Astrocyte (in vitro differentiated cells and primary cell): ENCODE results near the gene DDX25. TPM values are rescaled to one million over a fixed set of nuclear protein-coding genes. Genes with fewer than 3 reads are reported as not detected.

ENCODE experiments used
- DNase-seq: peaks from one replicate; pipeline ENCODE4 v3.0.0-alpha.2; 2010; ENCODE audit warnings: low read depth
- FAIRE-seq: peaks from 2 replicates; lab custom pipeline; 2011; peaks lifted over from hg19 to GRCh38; lab: Jason Lieb, UNC
- H2AFZ ChIP-seq: 2 replicates; pipeline ENCODE4 v1.6.0; 2012; ENCODE audit warnings: low read depth, low read length, inconsistent platforms
- H3K27ac ChIP-seq: 2 replicates; pipeline ENCODE4 v1.5.1; 2011; ENCODE audit warnings: low read depth, low read length, inconsistent platforms
- H3K27me3 ChIP-seq: 2 replicates; pipeline ENCODE4 v1.6.0; 2011; ENCODE audit warnings: low read length, inconsistent platforms; ENCODE audit not compliant: insufficient read depth
- H3K36me3 ChIP-seq: 2 replicates; pipeline ENCODE4 v1.5.1; 2011; ENCODE audit warnings: low read length, inconsistent platforms; ENCODE audit not compliant: insufficient read depth
- H3K4me1 ChIP-seq: 2 replicates; pipeline ENCODE4 v1.5.1; 2011; ENCODE audit warnings: low read length, inconsistent platforms; ENCODE audit not compliant: insufficient read depth
- H3K4me2 ChIP-seq: 2 replicates; pipeline ENCODE4 v1.6.0; 2012; ENCODE audit warnings: low read length, inconsistent platforms
- H3K4me3 ChIP-seq: 2 replicates; pipeline ENCODE4 v1.5.1; 2011; ENCODE audit warnings: low read depth, mild to moderate bottlenecking, low read length, inconsistent platforms; ENCODE audit not compliant: insufficient read depth
- H3K79me2 ChIP-seq: 2 replicates; pipeline ENCODE4 v1.6.0; 2012; ENCODE audit warnings: mild to moderate bottlenecking, low read length, inconsistent platforms; ENCODE audit not compliant: insufficient read depth
- H3K9ac ChIP-seq: 2 replicates; pipeline ENCODE4 v1.6.0; 2012; ENCODE audit warnings: mild to moderate bottlenecking, low read length, inconsistent platforms
- H3K9me3 ChIP-seq: 2 replicates; pipeline ENCODE4 v1.5.1; 2012; ENCODE audit warnings: low read depth, mild to moderate bottlenecking, low read length, inconsistent platforms; ENCODE audit not compliant: insufficient read depth
- H4K20me1 ChIP-seq: 2 replicates; pipeline ENCODE4 v1.6.0; 2012; ENCODE audit warnings: low read length, inconsistent platforms; ENCODE audit not compliant: insufficient read depth
- H3K27ac Mint-ChIP-seq: one replicate; pipeline ENCODE4 v1.8.0; 2021; ENCODE audit warnings: mild to moderate bottlenecking, mixed read lengths; ENCODE audit not compliant: unreplicated experiment
- H3K27me3 Mint-ChIP-seq: one replicate; pipeline ENCODE4 v1.8.0; 2021; ENCODE audit warnings: low read depth, mixed read lengths; ENCODE audit not compliant: unreplicated experiment
- H3K36me3 Mint-ChIP-seq: one replicate; pipeline ENCODE4 v1.8.0; 2021; ENCODE audit warnings: low read depth, mixed read lengths; ENCODE audit not compliant: unreplicated experiment
- H3K4me1 Mint-ChIP-seq: one replicate; pipeline ENCODE4 v1.8.0; 2021; ENCODE audit warnings: low read depth, mixed read lengths; ENCODE audit not compliant: unreplicated experiment
- H3K4me3 Mint-ChIP-seq: one replicate; pipeline ENCODE4 v1.8.0; 2021; ENCODE audit warnings: mild to moderate bottlenecking, moderate library complexity, mixed read lengths; ENCODE audit not compliant: unreplicated experiment
- H3K9me3 Mint-ChIP-seq: one replicate; pipeline ENCODE4 v1.8.0; 2021; ENCODE audit warnings: mild to moderate bottlenecking, mixed read lengths; ENCODE audit not compliant: unreplicated experiment
- EZH2 ChIP-seq: IDR thresholded peaks from 2 replicates; pipeline ENCODE4 v1.6.1; 2012; ENCODE audit warnings: mild to moderate bottlenecking, low read length, inconsistent platforms; ENCODE audit not compliant: insufficient read depth
- total RNA-seq: library from RNA; stranded (reverse); gene quantifications from 2 replicates; pipeline ENCODE4 v1.2.1, GENCODE V29; 2021
- TF ChIP-seq, protein P1 (sequence below): IDR thresholded peaks from 2 replicates; pipeline ENCODE4 v1.5.1; 2011; ENCODE audit warnings: low read depth, mild to moderate bottlenecking, inconsistent platforms, low read length, moderate library complexity; ENCODE audit not compliant: insufficient read depth

DDX25 gene
- total RNA-seq, 1 donor from 2014 or later: 1.1 TPM

DNA sequence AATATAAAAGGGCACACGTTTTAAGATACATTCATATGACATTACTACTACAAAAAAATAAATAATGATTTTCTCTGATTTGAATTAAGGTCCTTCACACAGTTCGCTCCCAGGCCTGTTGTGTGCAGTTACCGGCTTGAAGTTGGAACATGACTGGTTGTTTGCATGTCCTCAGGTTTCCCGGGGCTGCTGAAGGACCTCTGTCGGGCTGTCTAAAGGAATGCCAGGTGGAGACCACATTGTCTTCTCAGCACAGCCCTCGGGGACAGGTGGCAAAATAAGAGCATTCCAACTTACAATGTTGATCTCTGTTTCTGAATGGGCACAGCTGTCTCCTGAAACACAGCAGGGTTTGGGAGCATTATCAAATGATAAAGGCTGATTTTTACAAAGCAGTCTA is 56.5 kb downstream of the DDX25 start:
- Histone ChIP-seq H3K4me3 (no peak overlapping the region), H3K27ac (no peak overlapping the region), H3K36me3 (no peaks in the 10 kb centered on the region), H3K9ac (no peak overlapping the region), H3K9me3 (no peaks in the 10 kb centered on the region), H3K27me3 (no peaks in the 10 kb centered on the region), H2AFZ (no peak overlapping the region), H3K4me2 (no peak overlapping the region), H3K4me1 (no peaks in the 10 kb centered on the region), H3K79me2 (no peaks in the 10 kb centered on the region), H4K20me1 (no peaks in the 10 kb centered on the region)
- FAIRE-seq (no peak), DNase-seq (no peak)
- peaks cover 14% of the 10 kb centered on the region for H3K36me3 Mint-ChIP-seq
- no peak overlapping the region for H3K4me3 Mint-ChIP-seq
- TF ChIP-seq EZH2: no peak
- TF ChIP-seq, protein P1, sequence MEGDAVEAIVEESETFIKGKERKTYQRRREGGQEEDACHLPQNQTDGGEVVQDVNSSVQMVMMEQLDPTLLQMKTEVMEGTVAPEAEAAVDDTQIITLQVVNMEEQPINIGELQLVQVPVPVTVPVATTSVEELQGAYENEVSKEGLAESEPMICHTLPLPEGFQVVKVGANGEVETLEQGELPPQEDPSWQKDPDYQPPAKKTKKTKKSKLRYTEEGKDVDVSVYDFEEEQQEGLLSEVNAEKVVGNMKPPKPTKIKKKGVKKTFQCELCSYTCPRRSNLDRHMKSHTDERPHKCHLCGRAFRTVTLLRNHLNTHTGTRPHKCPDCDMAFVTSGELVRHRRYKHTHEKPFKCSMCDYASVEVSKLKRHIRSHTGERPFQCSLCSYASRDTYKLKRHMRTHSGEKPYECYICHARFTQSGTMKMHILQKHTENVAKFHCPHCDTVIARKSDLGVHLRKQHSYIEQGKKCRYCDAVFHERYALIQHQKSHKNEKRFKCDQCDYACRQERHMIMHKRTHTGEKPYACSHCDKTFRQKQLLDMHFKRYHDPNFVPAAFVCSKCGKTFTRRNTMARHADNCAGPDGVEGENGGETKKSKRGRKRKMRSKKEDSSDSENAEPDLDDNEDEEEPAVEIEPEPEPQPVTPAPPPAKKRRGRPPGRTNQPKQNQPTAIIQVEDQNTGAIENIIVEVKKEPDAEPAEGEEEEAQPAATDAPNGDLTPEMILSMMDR: no peak
- peaks cover 1% of the 10 kb centered on the region for H3K9me3 Mint-ChIP-seq
- no peak overlapping the region for H3K27ac Mint-ChIP-seq
- no peaks in the 10 kb centered on the region for H3K27me3 Mint-ChIP-seq
- peaks cover 10% of the 10 kb centered on the region for H3K4me1 Mint-ChIP-seq

DNA sequence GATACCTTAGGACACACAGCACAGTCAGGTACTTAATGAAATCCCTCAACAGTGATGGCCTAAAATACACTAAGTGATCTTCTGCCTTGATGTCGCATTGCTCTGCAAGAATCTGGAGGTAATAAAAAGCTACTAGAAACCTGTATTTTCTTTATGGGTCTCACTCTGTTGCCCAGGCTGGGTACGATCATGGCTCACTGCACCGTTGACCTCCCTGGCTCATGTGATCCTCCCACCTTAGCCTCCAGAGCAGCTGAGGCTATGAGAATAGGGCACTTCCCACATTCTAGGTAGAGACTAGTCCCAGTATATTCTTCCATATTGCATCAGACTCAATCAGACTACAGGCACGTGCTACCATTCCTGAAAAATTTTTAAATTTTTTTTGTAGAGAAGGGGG is 63.2 kb downstream of the DDX25 start:
- H3K4me1 ChIP-seq: no peaks in the 10 kb centered on the region
- Mint-ChIP-seq H3K9me3 (no peaks in the 10 kb centered on the region), H3K4me3 (no peak overlapping the region), H3K27ac (no peak overlapping the region), H3K36me3 (peaks cover 2% of the 10 kb centered on the region), H3K4me1 (peaks cover 5% of the 10 kb centered on the region), H3K27me3 (no peaks in the 10 kb centered on the region)
- TF ChIP-seq EZH2: no peak
- TF ChIP-seq, protein P1: no peak
- H3K79me2 ChIP-seq: no peaks in the 10 kb centered on the region
- FAIRE-seq (no peak), DNase-seq (no peak)
- H3K36me3 ChIP-seq: no peaks in the 10 kb centered on the region
- no peak overlapping the region for H3K27ac ChIP-seq
- H4K20me1 ChIP-seq: no peaks in the 10 kb centered on the region
- no peak overlapping the region for H3K4me3 ChIP-seq
- no peaks in the 10 kb centered on the region for H3K9me3 ChIP-seq
- H3K4me2 ChIP-seq: no peak overlapping the region
- no peak overlapping the region for H3K9ac ChIP-seq
- no peak overlapping the region for H2AFZ ChIP-seq
- H3K27me3 ChIP-seq: no peaks in the 10 kb centered on the region

DNA sequence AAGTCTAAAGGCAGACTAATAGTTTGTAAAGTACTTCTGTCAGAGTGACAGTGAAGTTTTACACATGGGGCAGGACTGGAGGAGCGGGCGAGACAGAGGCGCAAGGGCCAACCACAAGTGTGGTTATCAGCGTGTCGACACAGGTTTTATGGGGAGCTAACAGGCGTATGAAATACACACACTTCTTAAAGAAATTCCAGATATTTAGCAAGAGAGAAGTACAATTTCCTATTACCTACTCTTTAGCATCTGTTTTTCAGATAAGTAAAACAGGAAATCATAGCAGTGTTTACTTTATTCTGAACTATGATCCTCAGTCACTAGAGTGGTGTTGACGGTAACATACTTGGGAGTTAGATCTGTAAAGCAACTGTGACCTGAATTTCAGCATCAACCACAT is 64.0 kb downstream of the DDX25 start:
- Histone ChIP-seq H3K9me3 (no peaks in the 10 kb centered on the region), H3K4me1 (no peaks in the 10 kb centered on the region), H2AFZ (no peak overlapping the region), H3K9ac (no peak overlapping the region), H3K79me2 (no peaks in the 10 kb centered on the region), H3K36me3 (no peaks in the 10 kb centered on the region), H3K27ac (no peak overlapping the region), H3K4me2 (no peak overlapping the region), H4K20me1 (no peaks in the 10 kb centered on the region), H3K4me3 (no peak overlapping the region), H3K27me3 (no peaks in the 10 kb centered on the region)
- H3K27me3 Mint-ChIP-seq: no peaks in the 10 kb centered on the region
- no peaks in the 10 kb centered on the region for H3K9me3 Mint-ChIP-seq
- FAIRE-seq (no peak), DNase-seq (no peak)
- no peak overlapping the region for H3K27ac Mint-ChIP-seq
- no peaks in the 10 kb centered on the region for H3K36me3 Mint-ChIP-seq
- peaks cover 5% of the 10 kb centered on the region for H3K4me1 Mint-ChIP-seq
- no peak overlapping the region for H3K4me3 Mint-ChIP-seq
- TF ChIP-seq, protein P1: no peak
- TF ChIP-seq EZH2: no peak
